ENCODE data around the gene DDX25. TPM values are rescaled to one million over a fixed set of nuclear protein-coding genes. Genes with fewer than 3 reads are reported as not detected.

DDX25 gene
- polyA plus RNA-seq, 1 donor (not counting 4 experiments of a cell fraction or from before 2014, with no cell fraction given), result 0.12 TPM

- Histone ChIP-seq H3K79me2 (ENCODE audit: control insufficient read depth, insufficient read depth, low read length) (no peaks in the 10 kb centered on the region), H4K20me1 (ENCODE audit: control insufficient read depth, extremely low read depth, insufficient read depth, low read length) (no peaks in the 10 kb centered on the region), H2AFZ (ENCODE audit: control insufficient read depth, low read length) (no peak overlapping the region), H3K36me3 (ENCODE audit: control insufficient read depth in 2 of 2, extremely low read depth in 1 of 2, insufficient read depth in 2 of 2, low read length in 2 of 2) (no peaks in the 10 kb centered on the region), H3K9me3 (ENCODE audit: control insufficient read depth, low read depth, low read length) (no peaks in the 10 kb centered on the region), H3K4me2 (ENCODE audit: control insufficient read depth, extremely low read depth, insufficient read depth, low read depth, low read length) (no peak overlapping the region), H3K9ac (ENCODE audit: control insufficient read depth, extremely low read depth, insufficient read depth, low read length) (no peak overlapping the region), H3K9me1 (ENCODE audit: control insufficient read depth, extremely low read depth, insufficient read depth, low read length) (no peaks in the 10 kb centered on the region), H3K27ac (ENCODE audit: control insufficient read depth, insufficient read depth, low read length) (no peak overlapping the region), H3K27me3 (ENCODE audit: control insufficient read depth, extremely low read depth, insufficient read depth, low read length) (no peaks in the 10 kb centered on the region), H3K4me3 (ENCODE audit: control insufficient read depth in 2 of 3, extremely low read depth in 1 of 3, insufficient read depth in 2 of 3, low read depth in 1 of 3, low read length in 3 of 3) (no peak overlapping the region), H3K4me1 (ENCODE audit: control insufficient read depth, extremely low read depth, insufficient read depth, low read length) (no peaks in the 10 kb centered on the region)
- TF ChIP-seq EZH2 (IDR thresholded peaks at IDR 0.05; ENCODE audit: low read length) (no peak), CTCF (optimal IDR thresholded peaks at IDR 0.05 in 1 of 3, IDR thresholded peaks at IDR 0.05 in 1 of 3, conservative IDR thresholded peaks at IDR 0.05 in 1 of 3; ENCODE audit: extremely low read depth in 1 of 3, insufficient read depth in 2 of 3, low read length in 3 of 3) (no peak)
- DNase-seq (ENCODE audit: low read depth, low spot score), result no peak
- no peak for FAIRE-seq
- dilution Hi-C loops (cut with MboI; ENCODE audit: extremely low pct_ligation_motif_present, low sequenced_read_pairs), result no loop called here
These were observed 16.7 kb downstream of the DDX25 start for GRCh38 chr11:125921042-125921441.

GRCh38 chr11:125922156-125922555, 17.8 kb downstream of the DDX25 start:
- H3K27me3 ChIP-seq (ENCODE audit: control insufficient read depth, extremely low read depth, insufficient read depth, low read length), result no peaks in the 10 kb centered on the region
- no peak overlapping the region for H3K9ac ChIP-seq (ENCODE audit: control insufficient read depth, extremely low read depth, insufficient read depth, low read length)

More at GRCh38 chr11:125922156-125922555, 17.8 kb downstream of the DDX25 start:
- dilution Hi-C loops (cut with MboI; ENCODE audit: extremely low pct_ligation_motif_present, low sequenced_read_pairs), result no loop called here
- Histone ChIP-seq H4K20me1 (ENCODE audit: control insufficient read depth, extremely low read depth, insufficient read depth, low read length) (no peaks in the 10 kb centered on the region), H3K4me2 (ENCODE audit: control insufficient read depth, extremely low read depth, insufficient read depth, low read depth, low read length) (no peak overlapping the region), H3K9me1 (ENCODE audit: control insufficient read depth, extremely low read depth, insufficient read depth, low read length) (no peaks in the 10 kb centered on the region), H3K4me1 (ENCODE audit: control insufficient read depth, extremely low read depth, insufficient read depth, low read length) (no peaks in the 10 kb centered on the region), H3K79me2 (ENCODE audit: control insufficient read depth, insufficient read depth, low read length) (no peaks in the 10 kb centered on the region), H3K9me3 (ENCODE audit: control insufficient read depth, low read depth, low read length) (no peaks in the 10 kb centered on the region), H3K27ac (ENCODE audit: control insufficient read depth, insufficient read depth, low read length) (no peak overlapping the region), H2AFZ (ENCODE audit: control insufficient read depth, low read length) (no peak overlapping the region), H3K4me3 (ENCODE audit: control insufficient read depth in 2 of 3, extremely low read depth in 1 of 3, insufficient read depth in 2 of 3, low read depth in 1 of 3, low read length in 3 of 3) (no peak overlapping the region), H3K36me3 (ENCODE audit: control insufficient read depth in 2 of 2, extremely low read depth in 1 of 2, insufficient read depth in 2 of 2, low read length in 2 of 2) (no peaks in the 10 kb centered on the region)
- no peak for DNase-seq (ENCODE audit: low read depth, low spot score)
- TF ChIP-seq CTCF (optimal IDR thresholded peaks at IDR 0.05 in 1 of 3, IDR thresholded peaks at IDR 0.05 in 1 of 3, conservative IDR thresholded peaks at IDR 0.05 in 1 of 3; ENCODE audit: extremely low read depth in 1 of 3, insufficient read depth in 2 of 3, low read length in 3 of 3) (no peak), EZH2 (IDR thresholded peaks at IDR 0.05; ENCODE audit: low read length) (no peak)
- FAIRE-seq, result no peak
